HG02884 (cell line): ENCODE measurements around the gene CTH.
A peak's percentile ranks its signal among the peaks of the same experiment; 100 is the strongest.
"Not testable (repeated sequence)": the region's sequence is repeated elsewhere in the genome, so short reads cannot be mapped to it uniquely, and the experiment has no call there.

Source experiments
- ATAC-seq: cut with Tn5 transposase; IDR thresholded peaks from one replicate; pipeline ENCODE4 v1.9.1; 2021; ENCODE audit warnings: mild to moderate bottlenecking, moderate library complexity; ENCODE audit not compliant: unreplicated experiment

CTH gene

DNA sequence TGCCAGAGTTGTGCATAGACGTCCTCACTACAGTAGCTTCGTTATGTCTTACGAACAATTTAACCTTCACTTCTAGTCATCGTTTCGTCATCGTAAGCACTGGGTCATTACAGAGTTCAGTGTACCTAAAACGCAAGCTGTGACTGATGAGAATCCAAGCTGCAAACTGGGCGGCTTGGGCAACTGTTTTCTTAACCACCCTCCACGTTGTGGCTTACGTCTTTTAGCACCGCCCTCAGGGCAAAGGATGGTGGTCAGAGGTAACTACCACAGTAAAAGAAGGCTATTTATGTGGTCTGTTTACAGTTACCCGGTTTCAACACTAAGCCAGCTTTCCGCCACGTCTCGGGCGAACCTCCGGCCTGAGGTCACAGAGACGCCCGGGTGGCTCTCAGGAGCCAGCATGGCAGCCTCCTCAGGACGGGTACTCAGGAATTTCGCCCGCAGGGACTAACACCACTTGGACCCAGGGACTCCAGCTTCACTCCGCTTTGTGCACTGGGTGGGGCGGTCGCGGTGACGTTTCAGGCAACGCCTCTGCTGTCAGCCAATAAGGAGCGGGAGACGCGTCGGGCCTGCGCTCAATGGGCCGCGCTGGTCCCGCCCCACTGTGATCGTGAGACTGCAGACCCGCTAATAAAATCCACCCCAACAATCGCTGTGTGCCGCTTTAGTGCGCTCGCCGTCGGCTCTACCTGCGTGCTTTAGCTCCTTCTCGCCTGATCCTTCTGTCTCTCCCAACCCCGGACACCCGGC is at the start of gene CTH:
TSS of gene CTH (plus strand) at position 665 of the 756 bp plus-strand sequence. CDS start 148 bp downstream, outside the sequence.
- ATAC-seq, result peak; percentile 92

DNA sequence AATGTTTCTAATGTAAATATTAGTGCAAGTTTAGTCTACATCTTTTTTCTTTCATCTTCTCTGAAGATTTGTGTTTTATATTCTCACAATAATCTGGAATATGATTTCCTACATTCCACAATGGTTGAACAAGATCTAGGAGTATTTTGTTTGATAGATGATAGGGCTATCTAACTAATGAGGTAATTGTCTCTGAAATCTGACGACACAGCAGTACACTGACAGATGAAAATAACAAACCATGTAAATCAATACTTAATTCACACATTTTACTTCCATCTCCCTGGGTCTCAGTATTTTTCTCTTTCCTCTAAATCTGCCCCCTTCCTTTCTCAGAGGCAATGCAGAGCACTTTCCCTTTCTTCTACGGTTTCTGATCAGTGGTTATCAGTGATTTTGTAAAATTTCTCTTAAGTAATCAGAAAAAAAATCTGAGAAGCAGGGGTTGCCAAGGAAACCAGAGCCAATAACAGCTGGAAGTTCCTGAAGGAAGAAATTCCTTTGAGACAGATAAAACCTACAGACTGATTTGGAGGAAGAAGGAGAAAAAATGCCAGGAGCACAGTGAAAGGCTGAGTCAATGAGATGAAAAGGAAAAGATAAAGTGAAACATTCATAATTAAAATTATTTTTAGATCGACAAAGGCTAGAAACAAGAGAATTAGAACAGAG is 49.2 kb upstream of the CTH start:
- ATAC-seq, result no peak

DNA sequence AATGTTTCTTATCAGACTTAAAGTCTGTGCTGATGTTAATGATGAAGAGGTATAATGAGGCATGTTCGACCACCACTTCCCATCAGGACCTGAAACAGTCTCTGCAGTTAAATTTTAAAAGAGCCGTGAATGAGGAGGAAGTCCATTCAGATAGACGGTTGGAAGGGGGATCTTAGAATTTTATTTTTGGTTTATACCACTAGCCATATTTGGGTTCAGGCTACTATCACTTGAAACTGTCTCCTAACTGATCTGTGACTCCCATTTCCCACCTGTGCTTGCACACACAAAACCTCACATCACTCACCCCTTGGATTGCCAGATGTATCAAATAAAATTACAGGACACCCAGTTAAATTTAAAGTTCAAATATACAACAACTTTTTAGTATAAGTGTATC is 46.6 kb upstream of the CTH start:
- no peak for ATAC-seq

DNA sequence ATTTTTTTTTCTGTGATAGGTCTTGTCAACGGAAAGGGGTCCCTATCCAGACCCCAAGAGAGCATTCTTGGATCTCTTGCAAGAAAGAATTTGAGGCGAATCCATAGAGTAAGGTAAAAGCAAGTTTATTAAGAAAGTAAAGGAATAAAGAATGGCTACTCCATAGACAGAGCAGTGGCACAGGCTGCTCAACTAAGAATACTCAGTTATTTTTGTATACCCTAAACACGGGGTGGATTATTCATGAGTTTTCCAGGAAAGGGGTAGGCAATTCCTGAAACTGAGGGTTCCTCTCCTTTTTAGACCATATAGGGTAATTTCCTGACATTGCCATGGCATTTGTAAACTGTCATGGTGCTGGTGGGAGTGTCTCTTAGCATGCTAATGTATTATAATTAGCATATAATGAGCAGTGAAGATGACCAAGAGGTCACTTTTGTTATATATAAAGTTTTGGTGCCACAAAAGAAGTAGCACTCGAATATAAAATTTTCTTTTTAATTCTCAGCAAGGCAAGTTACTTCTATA is 44.6 kb upstream of the CTH start:
- ATAC-seq, result not testable (repeated sequence)

DNA sequence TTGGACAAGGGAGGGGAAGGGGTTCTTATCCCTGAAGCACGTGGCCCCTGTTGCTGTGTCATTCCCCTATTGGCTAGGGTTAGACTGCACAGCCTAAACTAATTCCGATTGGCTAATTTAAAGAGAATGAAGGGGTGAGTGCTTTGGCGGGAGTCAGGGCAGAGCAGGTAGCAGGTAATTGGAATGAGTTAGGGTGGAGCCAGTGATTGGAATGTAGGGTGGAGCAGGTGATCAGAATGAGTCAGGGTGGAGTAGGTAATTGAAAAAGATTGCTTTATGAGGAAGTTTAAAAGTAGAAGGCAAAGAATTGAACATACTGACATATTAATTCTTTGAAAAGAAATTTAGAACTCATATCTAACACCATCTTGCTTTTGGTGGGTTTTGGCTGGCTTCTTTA is 44.1 kb upstream of the CTH start:
- not testable (repeated sequence) for ATAC-seq

DNA sequence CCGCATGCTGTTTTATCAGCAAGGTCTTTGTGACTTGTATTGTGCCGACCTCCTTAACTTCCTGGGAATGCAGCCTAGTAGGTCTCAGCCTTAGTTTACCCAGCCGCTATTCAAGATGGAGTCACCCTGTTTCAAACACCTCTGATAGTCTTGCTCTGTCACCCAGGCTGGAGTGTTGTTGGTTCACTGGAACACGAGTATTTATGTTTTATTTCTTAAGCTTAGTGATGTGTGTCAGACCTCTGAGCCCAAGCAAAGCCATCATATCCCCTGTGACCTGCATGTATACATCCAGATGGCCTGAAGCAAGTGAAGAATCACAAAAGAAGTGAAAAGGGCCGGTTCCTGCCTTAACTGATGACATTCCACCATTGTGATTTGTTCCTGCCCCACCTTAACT is 43.7 kb upstream of the CTH start:
- ATAC-seq, result not testable (repeated sequence)

DNA sequence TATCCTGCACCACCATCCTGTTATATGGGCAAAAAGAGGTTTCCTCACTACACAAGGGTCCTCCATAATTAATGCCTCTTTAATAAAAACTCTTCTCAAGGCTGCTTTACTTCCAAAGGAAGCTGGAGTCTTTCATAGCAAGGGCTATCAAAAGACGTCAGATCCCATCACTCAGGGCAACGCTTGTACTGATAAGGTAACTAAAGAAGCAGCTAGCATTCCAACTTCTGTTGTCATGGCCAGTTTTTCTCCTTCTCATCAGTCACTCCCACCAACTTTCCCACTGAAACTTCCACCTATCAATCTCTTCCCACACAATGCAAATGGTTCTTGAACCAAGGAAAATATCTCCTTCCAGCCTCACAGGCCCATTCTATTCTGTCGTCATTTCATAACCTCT is 39.5 kb upstream of the CTH start:
- ATAC-seq, result not testable (repeated sequence)

DNA sequence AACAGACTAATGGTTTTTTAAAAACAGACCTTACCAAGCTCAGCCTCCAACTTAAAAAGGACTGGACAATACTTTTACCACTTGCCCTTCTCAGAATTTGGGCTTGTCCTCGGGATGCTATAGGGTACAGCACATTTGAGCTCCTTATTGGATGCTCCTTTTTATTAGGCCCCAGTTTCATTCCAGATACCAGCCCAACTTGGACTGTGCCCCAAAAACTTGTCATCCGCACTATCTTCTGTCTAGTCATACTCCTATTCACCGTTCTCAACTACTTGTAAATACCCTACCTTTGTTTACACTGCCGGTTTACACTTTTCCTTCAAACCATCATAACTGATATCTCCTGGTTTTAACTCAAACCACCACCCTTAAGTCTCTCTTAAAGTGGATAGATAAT is 38.6 kb upstream of the CTH start:
- ATAC-seq, result no peak

DNA sequence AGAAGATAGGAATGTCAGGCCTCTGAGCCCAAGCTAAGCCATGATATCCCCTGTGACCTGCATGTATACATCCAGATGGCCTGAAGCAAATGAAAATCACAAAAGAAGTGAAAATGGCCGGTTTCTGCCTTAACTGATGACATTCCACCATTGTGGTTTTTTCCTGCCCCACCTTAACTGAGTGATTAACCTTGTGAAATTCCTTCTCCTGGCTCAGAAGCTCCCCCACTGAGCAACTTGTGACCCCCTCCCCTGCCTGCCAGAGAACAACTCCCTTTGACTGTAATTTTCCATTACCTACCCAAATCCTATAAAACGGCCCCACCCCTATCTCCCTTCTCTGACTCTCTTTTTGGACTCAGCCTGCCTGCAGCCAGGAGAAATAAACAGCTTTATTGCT is 37.5 kb upstream of the CTH start:
- ATAC-seq, result not testable (repeated sequence)

DNA sequence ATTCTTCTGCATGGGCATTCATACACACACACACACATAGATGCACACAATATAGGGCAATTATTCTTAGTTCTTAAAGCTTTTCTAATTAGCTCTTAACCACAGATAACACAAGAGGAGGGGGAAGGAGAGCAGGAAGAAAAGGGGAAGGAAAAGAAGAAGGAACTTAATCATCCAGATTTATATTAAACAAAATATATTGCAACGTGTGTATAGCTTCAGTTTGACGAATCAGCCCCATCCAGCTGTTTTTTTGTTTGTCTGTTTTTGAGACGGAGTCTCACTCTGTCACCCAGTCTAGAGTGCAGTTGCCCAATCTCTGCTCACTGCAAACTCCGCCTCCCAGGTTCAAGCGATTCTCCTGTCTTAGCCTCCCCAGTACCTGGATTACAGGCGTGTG is 34.9 kb upstream of the CTH start:
- no peak for ATAC-seq

DNA sequence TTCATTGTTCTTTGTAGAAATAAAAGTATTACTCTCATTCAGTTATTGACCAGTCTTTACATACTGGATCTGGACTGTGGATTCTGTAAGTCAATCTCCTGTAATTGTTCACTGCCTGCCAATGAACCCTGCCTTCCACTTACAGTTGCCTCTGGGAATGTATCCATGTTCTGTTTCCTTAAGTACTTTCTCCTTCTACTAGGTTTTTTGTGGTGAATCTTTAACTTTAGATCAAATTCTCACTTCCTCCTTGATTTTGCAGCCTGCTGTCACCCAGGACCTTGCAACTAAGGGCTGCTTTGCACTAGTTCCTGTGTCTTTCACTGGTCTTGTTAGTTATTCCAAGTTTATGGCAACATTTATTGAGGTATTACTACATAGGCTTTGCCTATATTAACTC is 28.4 kb upstream of the CTH start:
- ATAC-seq, result peak; percentile 81

DNA sequence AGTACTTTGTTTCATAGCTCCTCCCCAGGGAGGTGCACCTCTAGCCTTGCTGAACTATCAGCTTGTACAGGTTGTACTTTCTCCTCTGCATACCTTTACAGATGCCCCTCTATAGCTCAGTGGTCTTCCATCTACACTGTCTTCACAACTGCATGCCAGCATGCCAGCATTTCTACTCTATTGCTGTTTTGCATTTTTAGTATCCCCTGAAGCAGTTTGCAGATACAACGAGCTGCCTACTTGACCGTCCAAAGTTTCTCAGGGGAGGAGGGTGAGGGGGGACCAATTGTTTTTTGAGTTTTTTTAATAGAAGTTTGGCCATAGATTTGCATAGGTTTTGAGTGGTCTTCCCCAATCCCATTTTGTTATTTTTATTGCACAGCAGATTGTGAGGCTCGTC is 27.6 kb upstream of the CTH start:
- ATAC-seq, result no peak

DNA sequence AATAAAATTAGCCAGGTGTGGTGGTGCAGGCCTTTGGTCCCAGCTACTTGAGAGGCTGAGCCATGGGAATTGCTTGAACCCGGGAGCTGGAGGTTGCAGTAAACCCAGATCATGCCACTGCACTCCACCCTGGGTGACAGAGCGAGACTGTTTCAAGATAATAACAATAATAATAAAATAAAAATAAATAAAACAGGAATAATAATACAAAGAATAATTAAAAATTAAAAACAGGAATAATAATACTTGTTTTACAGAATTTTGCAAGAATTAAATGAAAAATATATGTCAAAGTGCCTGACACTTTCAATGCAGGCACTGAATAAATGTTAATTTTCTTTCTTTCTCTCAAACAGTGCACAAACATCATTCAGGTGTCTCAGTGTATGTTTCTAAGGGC is 26.5 kb upstream of the CTH start:
- no peak for ATAC-seq

DNA sequence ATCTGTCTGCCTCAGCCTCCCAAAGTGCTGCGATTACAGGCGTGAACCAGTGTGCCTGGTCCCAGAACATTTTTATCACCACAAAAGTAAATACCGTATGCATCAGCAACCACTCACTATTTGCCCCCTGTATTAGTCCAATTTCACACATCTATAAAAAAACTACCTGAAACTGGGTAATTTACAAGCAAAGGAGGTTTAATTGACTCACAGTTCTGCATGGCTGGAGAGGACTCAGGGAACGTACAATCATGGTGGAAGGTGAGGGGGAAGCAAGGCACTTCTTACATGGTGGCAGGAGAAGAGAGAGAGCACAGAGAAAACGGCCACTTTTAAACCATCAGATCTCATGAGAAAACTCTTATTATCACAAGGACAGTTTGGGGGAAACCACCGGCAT is 25.6 kb upstream of the CTH start:
- ATAC-seq, result no peak

DNA sequence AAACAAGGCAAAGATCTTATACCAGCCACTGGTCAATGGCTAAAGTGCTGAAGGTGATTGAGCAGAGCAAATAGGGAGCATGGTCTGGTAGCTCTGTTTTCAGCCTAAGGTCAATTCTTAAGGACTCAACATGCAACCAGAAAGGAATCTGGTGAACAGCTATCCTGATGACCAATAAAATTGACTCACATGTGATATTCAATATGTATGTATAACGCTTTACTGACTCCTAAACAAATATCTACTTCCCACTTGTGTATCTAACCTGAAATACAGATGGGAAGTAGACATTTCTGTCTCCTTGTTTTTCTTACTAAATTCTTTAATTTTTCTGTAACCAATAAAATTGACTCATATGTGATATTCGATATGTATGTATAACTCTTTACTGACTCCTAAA is 24.9 kb upstream of the CTH start:
- ATAC-seq, result no peak

DNA sequence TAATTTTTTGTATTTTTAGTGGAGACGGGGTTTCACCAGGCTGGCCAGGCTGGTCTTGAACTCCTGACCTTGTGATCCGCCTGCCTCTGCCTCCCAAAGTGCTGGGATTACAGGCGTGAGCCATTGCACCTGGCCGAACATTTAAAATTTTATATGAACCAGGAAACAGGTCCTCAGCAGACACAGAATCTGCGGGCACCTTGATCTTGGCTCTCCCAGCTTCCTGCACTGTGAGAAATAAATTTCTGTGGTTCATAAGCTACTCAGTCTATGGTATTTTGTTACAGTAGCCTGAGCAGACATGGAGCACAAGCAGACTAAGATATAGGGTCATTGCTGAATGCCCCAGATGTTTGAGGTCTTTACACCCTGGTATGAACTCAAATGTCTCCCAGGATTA is 23.6 kb upstream of the CTH start:
- no peak for ATAC-seq

DNA sequence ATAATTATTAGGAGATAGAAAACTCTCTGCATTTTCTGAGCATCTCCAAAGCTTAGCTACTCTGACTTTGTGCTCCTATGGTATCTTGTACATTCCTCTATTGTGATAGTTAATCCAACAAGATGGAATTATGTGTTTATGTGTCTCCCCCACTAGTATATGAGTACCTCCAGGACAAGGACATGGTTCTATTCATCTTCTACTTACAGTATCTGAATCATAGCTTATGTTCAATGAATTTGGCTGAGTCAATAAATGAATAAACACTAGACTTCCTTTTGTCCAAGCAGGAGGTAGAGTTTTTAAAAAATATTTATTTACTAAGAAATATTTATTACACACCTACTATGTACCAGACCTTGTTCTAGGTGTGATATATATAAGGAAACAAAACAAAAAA is 18.4 kb upstream of the CTH start:
- no peak for ATAC-seq

DNA sequence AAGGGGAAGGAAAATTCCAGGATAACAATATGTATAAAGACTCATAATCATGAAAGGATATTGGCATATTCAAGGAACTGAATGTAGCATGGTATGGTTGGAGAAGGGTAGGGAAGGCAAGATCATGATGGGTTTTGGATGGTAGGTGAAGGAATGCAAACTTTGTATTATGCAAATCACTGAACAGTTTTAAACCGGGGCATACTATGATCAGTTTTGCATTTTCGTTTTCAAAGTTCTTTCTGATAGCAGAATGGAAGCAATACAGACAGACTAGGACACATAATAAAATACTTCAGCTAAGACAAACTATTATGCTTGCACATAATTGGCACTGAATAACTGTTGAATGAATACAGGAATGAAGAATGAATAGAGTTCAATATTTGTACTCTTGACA is 14.5 kb upstream of the CTH start:
- no peak for ATAC-seq

DNA sequence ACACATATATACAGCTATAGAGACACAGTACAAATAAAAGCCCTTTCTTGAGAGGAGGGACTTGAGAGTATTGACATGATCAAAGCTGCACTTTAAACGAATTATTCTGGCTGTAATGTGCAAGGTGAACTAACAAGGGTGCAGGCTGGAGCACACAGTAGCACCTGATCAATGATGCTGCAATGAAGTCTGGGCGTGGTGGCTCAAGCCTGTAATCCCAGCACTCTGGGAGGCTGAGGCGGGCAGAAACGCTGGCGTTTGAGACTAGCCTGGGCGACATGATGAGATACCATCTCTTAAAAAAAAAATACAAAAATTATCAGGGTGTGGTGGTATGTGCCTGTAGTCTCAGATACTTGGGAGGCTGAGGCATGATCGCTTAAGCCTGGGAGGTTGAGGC is 14.1 kb upstream of the CTH start:
- ATAC-seq, result no peak

DNA sequence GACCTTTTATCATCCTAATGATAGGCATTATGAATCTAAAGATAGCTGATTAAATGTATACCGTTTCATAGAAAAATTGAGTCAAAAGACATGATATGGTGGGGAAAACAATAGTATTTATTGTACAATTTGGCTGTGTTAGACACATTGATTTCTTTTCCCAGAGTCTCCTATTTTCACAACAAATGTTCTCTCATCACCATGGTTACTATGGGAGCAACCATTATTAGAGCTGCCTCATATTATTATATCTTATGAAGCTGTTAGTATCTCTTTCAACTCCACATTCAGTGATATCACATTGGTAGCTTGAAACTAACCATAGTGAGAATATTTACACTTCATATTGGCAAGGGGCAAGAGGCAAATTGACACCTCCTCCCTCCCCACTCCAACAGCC is 10.7 kb upstream of the CTH start:
- no peak for ATAC-seq

DNA sequence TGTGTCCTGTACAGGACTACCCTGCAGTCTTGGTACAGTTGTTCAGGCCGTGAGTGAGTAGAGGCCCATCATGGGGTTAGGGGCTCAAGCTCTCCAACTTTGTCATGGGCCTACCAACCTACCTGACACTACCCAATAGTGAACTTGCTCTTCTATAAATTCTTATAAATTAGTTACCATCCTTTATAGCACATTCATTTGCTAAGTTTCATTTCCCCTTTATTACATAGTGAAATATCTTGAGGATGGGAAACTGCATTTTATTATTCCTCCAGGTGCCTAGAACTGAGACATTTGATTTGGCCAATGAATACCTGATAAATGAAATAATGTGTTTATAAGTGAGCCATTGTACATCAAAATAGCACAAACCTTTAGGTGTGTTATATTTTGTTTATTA is 9.1 kb upstream of the CTH start:
- no peak for ATAC-seq

DNA sequence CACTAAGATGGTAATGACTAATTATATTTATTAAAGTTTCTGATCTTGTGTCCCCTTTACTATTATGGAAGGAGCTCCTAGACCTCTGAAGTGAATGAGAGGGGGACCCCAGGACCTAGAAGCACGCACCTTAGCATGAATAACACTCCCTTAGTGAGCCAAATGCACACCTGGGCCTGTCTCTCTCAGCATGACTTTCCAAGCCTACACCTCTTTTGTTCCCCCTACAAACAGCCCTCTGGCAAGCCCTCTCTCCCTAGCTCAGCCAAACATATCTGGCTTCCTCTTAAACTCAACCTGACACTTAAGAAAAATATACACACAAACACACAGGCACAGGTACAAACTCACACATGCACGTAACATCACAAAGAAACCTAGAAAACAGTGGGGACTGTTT is 7.3 kb upstream of the CTH start:
- no peak for ATAC-seq
